T-helper 2 cell (primary cell): ENCODE data around the gene PTDSS2.
"Not testable (repeated sequence)": the region's sequence is repeated elsewhere in the genome, so short reads cannot be mapped to it uniquely, and the experiment has no call there.

ENCODE experiments used
- DNase-seq, 5 experiments: peaks; one replicate each; pipeline versions ENCODE4 v3.0.0 to v3.0.0-alpha.2; 2012 to 2022

Gene PTDSS2

DNA sequence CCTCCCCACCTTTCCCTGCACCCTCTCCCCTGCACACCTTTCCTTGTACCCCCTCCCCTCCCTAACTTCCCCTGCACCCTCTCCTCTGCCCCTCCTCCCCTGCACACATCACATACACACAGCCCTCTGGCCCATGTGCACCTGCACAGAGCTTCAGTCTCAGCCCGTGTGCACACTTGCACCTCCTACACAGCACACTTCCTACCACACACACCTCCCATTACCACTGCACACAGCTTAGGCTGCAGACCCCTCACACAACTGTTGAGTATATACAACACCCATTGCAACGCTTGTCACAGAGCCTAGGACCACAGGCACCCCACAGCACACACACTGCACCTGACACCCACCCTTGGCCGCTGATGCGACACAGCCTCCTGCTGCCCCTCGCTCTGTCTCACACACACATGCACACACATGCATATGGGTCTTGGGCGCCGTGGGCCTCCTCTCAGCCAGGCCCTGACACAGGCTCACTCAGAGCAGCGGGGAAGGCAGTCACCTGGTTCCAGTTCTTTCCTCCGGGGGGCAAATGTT, 35.7 kb upstream of the PTDSS2 start:
- peak in 1 of 5 experiments; percentile 74 for DNase-seq

DNA sequence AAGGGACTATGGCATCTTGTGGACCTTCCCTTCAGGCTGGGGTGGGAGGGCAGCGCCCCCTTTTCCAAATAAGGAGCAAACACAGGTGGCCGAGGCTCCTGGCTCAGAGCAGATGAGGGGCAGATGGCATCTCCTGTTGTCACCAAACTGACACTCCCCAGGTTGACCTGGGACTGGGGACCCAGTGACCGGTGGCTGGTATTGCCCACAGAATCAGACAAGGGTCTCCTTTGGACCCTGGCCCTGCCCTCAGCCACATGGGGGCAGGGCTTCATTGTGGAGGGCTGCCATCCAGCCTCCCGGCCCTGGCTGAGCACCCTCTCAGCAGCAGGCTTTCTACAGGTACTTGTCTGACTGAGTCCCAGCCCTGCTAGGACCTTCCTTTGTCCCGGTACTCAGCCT, 34.4 kb upstream of the PTDSS2 start:
- peak in 1 of 5 experiments; percentile 37 for DNase-seq

DNA sequence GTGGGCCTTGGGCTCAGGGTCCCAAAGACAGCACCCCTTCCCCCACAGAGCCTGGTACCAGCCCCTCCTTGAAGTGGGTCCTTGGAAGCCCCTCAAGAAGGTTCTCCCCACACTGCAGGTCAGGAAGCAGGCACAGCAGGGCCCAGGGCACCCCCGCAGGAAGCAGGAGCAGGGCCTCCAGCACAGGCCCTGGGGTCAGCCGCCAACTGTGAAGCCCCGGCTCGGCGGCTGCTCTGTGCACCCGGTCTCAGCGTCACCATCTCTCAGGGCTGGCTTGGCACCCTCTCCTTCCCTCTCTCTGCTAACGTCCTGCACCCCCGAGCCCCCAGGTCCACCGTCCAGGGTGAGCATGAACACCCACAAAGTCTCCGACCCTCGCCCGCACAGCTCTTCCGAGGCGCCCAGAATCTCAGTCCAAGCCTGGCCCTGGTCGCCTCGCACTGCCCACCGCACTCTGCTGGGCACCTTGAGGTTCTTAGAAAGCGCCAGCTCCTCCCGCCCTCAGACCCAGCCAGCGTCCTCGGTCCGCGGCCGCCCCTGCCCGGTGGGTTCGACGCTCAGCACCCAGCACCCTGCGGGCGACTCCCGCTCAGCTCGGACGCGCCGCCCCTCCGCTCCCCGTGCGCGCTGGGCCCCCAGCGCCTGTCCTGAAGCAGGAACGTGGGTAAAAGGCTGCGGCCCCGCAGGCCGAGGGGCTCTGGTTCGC, 33.9 kb upstream of the PTDSS2 start:
- peak in 1 of 5 experiments; percentile 43 for DNase-seq

DNA sequence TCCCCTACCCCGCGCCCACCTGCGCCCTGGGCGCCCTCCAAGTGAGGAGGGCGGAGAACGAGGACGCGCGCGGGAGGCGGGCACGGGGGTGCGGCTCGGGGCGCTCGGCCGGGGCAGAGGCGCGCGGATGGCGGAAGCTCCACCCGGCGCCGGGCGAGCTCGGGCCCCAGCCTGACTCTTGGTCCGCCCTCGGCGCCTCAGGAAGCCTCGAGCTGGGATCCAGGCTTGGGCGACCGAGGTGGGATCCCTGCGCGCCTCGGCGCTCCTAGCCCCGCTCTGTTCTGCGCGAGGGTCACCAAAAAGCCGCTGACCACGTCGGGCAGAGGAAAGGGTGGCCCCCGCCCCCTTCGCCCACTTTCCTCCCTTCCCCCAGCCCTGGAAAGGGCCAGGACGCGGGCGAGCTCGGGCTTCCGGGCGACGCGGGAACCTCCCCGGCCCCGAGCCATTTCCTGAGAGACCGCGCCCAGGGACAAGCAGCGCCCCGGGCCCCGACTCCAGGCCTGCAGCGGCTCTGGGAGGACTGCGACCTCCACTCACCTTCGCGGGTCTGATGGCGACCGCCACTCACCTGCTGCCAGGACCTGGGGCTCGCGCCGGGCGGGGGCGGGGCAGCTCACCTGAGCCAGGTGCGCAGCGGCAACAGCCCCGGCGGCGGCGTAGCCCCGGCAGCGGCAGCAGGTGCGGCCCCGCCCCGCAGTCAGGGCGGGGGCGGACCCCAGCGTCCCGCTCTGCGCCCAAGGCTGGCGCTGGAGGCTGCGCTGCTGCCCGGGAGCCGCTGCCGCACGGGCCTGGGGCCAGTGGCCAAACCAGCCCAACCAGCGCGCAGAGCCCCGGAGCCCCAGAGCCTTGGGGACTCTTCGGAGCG, 33.1 kb upstream of the PTDSS2 start:
- DNase-seq = peak in 3 of 5 experiments; percentile 29 to 67 (median 33)

DNA sequence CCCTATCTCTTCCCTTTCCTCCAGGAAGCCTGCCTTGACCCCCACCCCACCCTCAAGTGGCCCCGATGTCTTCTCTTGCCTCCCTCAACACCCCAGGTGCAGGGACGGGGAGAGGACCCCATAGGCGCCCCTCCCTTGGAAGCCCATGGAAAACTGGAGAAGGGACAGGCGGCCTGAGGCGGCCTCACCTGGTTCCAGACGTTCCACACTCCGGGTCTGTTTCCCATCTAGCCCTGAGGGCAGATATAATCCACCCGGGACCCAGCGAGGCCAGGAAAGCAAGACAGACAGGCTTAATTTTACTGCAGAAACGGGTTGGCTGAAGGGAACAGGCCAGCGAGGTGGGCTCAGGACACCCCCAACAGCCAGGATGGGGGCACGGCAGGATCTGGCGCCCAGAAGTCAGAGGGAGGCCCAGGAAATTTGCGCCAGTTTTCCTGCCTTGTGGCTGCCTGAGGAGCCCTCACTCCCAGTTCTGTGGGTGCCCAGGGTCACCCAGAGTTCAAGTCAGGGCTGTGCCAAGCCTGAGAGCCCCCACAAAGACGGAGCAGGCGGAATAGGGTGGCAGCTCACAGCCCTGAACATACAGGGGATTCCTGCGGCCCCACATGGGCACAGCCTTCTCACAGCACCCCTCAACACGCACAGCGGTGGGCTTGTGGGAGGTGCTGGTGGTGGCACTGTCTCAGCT, 32.3 kb upstream of the PTDSS2 start:
- no peak for DNase-seq

DNA sequence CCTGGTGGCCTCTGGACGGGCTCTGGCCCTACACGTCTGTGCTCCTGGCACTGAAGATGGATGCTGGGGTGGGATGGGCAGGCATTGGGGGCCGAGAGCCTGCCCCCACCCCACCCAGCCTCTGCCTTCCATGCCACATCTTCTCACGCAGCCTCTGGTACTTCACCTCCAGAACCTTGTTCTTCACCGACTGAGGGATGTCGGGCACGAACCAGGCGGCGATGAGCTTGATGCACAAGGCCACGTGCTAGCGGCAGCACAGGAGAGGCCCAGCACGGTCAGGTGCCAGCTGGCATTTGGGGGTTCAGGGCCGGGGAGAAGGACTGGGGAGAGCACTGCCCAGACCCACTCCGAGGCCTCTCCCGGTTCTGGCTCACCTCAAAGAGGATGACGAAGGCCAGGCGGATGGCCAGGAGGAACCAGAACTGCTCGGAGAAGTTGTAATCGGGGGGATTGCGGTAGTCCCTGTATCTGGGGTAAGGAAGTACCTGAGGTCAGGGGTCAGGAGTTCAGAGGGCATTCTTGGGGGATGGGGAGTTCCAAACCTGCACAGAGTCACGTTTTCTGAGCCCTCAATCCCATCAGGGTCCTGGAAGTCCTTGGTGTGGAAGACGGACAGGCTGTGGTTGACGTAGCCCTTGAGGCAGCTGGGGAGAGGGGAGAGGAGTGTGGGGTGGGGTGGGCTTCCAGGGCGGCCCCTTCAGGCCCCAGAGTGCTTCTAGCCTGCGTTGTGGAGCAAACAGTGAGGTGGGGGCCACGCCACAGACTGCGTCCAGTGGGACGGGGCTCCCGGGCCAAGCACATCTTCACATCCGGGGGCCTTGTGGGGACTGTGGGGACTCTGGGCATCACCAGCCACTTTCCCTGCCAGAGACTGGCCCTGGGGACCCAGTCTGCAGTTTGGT, 31.5 kb upstream of the PTDSS2 start:
- no peak for DNase-seq

DNA sequence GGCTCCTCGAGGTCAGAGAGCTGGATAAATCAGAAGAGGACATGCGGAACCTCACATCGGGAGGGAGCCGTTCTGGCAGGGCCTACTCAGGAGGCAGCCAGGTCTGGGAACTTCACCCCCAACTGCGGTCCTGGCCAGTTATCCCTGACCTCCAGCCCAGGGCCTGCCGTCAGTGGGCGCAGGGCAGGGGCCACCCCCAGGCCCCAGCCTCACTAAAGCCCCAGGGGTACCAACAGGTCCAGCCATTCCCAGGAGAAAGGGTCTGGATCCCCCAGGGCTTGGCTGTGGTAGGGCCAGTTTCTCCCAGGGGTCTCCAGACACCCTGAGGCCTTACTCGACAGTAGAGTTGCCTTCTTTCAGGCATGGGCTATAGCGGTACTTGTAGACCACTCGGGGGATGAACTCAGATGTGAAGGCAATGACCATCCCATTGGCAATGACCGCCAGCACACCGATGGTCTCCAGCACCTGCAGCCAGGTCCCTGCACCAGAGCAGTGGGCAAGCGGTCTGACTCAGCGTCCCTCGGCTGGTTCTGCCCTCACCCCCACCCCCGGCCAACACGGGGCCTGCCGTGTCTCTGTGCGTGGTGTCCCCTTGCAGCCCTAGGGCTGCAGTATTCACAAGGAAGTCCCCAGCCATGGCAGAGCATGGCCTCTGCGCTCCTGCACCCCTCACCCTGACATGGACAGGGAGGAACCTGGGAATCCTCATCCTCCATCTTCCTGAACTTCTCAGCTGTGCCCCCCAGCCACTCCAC, 30.7 kb upstream of the PTDSS2 start:
- DNase-seq = no peak

DNA sequence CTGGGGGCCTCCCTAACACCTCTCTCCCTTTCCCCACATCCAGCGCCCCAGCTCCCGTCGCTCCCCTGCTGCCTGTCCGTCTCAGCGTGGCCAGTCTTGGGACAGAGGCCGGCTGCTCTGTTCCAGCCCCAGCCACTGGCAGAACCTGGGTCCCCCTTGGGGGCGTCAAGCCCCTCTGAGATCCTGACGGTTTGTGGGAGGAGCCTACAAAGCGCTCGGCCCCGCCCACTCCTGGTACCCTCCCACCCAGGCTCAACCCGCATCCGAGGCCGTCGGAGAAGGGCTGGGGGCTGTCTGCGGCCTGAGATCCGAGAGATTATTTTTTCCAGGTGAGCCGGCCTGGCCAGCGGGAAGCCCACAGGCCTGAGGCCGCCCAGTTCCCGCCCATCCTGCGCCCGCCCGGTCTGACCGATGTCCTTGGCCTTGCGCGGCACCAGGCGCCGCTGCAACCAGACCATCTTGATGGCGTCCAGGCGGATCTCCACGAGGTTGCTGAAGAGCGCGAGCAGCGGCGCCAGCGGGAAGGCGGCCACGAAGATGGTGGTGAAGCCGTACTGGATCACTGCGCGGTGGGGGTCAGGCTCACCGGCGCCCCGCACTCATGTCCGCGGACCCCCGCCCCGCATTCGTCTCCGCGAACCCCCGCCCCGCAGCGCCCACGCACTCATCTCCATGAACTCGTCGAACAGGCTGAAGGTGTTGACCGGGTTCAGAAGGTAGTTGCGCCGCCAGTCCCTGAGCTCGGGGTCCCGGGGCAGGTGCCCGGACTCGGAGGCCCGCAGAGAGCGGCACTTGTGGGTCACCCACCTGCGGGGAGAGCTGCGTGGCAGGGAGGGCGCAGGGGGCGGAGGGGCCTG, 29.8 kb upstream of the PTDSS2 start:
- peak in 1 of 5 experiments; percentile 2 for DNase-seq

DNA sequence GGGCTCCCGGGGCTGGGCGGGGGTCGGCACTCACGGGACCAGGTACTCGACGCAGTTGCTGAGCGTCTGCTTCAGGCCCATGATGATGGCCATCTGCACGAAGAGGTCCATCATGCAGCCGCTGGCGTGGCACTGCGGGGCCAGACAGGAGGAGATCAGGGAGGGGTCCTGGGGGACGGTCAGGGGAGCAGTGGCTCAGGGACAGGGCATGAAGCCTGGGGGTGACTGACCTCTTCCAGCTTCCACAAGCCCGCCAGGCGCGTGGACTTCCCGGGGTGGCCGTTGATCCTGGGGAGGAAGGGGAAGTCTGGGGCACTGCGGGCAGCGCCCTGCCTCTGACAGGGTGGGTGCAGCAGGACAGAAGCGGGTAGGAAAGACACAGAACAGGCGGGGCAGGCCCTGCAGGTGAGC, 29.2 kb upstream of the PTDSS2 start:
- no peak for DNase-seq

DNA sequence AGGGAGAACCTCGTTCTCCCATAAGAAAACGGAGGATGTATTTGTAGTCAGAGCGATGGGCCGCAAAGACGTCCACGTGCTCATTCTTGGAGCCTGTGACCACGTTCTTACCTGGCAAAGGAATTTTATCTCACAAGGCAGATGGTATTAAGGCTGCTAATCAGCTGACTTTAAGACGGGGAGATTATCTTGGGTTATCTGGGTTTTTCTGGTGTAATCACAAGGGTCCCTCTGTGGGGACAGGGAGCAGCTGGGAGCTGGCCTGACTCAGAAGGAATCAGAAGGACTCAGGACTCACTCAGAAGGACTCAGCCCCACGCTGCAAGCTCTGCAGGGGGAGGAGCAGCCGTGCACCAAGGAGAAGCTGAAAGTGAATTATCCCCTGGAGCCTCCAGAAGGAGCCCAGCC, 27.8 kb upstream of the PTDSS2 start:
- no peak for DNase-seq

DNA sequence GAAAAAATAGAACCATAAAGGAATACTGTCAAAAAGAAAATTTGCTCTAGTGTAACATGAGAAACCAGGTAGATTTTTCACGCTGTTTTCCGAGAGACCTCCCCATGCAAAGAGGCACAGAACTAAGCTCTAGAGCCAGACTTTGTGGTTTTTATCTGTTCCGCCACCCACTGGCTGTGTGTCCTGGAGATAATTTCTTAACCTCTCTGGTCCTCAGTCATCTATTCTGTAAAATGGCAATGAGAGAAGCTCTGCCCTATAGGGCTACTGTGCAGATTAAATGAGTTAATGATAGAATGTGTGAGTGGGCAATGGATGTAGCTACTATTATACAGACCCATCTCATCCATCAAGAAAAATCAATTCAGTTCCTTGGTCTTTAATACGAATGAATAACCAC, 25.8 kb upstream of the PTDSS2 start:
- no peak for DNase-seq

DNA sequence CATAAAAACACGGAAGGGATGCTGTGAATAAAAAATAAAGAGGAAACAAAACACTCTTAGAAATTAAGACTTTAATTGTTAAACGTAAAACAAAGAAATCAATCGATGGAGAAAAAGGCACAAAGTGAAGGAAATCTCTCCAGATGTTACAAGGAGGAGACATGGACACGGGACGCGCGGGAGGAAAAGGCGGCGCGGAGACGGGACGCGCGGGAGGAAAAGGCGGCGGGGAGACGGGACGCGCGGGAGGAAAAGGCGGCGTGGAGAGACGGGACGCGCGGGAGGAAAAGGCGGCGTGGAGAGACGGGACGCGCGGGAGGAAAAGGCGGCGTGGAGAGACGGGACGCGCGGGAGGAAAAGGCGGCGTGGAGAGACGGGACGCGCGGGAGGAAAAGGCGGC, 25.3 kb upstream of the PTDSS2 start:
- DNase-seq = not testable (repeated sequence)

DNA sequence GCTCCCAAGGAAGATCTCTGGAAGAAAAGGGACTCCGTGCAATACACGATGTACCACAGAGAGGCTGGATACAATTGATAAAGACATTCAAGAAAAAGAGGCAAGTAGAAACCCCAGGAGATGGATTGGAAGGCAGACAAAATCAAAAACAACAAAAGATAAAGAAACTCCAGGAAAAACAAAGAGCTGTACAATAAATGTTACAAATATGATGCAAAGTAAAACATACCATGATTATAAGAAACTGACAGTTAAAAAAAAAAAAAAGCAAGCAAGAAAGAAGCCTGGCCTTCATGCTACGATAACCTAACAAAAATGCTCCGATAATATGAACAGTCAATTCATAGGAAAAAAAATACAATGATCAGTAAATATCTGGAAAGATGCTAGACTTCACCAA, 24.8 kb upstream of the PTDSS2 start:
- DNase-seq = no peak

DNA sequence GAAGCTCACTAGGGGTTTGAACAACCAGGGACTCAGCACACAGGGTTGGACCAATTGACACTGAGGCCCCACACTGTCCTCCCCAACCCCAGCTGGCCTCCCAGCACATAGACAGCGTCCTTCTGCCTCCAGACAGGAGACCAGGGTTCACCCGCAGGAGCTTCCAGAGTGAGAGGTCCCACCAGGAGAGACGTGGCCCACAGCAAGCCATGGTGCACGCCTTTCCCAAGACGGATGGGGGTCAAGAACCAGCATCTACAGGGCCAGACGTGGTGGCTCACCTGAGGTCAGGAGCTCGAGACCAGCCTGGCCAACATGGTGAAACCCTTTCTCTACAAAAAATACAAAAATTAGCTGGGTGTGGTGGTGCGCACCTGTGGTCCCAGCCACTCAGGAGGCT, 23.2 kb upstream of the PTDSS2 start:
- DNase-seq = no peak

DNA sequence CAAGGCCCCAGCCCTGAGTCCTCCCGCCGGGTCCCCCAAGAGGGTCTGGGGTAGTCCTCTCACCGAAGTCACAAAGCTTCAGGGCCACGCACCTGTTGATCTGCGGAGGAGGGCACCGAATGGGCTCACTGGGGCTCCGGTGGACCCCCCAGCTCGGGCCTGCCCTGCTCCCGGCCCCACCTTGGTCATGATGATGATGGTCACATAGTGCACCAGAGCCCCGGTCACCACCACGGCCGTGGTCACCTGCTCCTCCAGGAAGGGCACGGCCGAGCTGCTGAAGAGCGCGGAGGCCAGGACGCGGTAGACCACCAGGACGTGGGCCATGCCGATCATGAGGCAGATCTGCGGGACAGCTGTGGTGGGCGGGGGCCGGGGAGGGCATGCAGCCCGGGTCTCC, 21.8 kb upstream of the PTDSS2 start:
- peak in 1 of 5 experiments; percentile 2 for DNase-seq

DNA sequence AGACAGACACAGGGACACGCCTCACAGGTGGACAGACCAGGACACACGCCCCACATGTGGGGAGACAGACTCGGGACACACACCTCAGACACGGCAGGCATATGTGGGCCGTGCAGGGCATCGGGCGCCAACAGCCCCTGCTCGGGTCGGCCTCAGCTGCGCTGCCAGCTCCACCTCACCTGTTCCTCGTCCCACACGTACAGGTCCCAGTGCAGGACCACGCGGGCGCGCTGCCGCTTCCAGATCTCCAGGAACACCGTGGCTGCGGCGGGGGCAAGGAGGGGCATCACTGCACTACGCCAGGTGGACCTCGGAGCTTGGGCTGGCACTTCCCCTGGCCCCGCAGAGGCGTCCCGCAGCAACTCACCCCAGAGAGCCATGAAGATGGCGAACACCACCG, 20.7 kb upstream of the PTDSS2 start:
- no peak for DNase-seq

DNA sequence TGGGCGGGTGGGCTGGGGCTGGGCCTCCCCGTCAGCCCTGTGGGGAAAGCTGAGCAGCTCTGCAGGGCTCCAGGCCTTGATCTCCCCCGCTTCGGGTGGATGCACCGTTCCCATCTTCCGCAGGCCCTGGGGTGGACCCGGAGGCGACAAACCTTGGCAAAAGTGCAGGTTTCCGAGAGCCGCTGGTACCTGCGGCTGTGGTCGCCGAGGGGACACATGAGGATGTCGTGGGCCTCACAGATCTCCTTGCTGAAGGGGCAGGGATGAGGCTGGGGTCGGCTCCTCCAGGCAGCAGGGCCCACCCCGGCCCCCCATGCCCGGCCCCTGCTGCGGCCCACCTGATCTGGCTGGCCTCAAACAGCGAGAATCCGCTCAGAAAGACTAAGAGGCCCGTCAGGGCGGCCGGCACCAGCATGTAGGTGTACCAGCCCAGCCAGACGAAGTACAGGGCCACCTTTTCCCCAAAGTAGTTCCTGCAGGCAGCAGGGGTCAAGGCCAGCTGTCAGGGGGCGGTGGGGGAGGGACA, 20.1 kb upstream of the PTDSS2 start:
- peak in 1 of 5 experiments; percentile 2 for DNase-seq

DNA sequence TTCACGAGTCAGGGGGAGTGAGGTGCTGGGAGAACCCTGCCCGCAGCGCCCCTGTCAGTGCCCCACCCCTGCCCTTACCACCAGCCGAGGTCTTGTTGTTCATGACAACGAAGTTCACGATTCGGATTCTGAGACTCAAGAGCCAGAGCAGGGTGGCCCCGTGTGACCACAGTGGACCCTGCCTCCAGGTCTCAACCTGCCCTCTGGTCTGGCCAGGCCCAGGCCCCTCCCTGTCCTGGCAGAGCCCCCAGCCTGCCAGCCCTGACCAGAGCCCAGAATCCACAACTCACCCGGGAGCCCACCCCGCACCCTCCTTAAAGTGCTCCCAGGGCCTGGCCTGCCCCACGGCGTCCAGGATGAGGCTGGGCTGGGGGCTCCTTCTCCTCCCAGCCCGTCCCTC, 18.2 kb upstream of the PTDSS2 start:
- peak in 1 of 5 experiments; percentile 2 for DNase-seq

DNA sequence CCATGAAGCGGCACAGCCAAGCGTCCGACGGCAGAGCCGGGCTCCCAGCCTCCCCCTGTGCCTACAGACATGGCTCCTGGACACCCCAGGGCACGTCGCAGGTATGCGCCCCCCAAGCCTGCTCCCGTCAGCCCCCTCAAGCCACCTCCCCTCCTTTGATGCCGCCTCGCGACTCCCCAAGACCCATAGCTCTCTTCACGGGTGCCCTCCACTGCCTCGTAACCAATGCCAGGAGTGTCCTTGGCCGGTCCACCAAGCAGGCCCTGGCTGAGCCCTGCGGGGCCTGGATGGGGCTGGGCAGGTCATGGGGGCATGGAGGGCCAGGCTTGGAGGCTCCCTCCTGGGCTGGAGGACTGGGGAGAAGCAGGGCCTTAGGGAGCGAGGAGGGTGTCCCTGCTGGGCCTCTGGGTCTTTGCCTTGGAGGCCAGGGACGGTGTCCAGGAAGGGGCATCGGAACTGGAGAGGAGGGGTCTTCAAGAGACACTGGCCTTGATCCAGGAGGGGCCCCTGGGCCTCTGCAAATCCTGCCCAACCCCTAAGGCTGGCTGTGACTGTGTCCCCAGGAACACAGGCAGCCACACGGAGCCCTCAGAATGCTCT, 17.5 kb upstream of the PTDSS2 start:
- DNase-seq = peak in 1 of 5 experiments; percentile 3

DNA sequence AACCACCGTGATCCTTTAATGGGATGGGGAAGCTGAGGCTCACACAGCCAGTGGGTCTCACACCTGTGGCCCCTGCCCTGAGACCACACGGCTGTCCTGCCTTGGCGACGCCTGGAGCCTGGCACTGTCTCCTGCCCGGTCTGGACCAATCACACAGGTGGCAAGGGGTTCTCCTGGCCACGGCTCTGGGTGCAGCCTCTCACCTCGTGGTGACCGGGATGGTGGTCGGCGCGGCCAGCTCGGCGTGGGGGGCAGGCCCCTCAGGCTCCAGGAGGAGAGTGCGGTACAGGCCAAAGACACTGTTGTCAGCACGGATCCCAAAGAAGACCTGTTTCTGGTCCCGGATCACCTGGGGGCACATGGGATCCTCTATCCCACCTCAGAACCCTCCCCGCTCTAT, 17.0 kb upstream of the PTDSS2 start:
- DNase-seq = peak in 1 of 5 experiments; percentile 2
